Fibroblast of skin of back (primary cell): ENCODE measurements around the gene RIN1.

Experiments used
- DNase-seq: peaks from one replicate; pipeline ENCODE4 v3.0.0-alpha.2; 2013

The RIN1 gene

DNA sequence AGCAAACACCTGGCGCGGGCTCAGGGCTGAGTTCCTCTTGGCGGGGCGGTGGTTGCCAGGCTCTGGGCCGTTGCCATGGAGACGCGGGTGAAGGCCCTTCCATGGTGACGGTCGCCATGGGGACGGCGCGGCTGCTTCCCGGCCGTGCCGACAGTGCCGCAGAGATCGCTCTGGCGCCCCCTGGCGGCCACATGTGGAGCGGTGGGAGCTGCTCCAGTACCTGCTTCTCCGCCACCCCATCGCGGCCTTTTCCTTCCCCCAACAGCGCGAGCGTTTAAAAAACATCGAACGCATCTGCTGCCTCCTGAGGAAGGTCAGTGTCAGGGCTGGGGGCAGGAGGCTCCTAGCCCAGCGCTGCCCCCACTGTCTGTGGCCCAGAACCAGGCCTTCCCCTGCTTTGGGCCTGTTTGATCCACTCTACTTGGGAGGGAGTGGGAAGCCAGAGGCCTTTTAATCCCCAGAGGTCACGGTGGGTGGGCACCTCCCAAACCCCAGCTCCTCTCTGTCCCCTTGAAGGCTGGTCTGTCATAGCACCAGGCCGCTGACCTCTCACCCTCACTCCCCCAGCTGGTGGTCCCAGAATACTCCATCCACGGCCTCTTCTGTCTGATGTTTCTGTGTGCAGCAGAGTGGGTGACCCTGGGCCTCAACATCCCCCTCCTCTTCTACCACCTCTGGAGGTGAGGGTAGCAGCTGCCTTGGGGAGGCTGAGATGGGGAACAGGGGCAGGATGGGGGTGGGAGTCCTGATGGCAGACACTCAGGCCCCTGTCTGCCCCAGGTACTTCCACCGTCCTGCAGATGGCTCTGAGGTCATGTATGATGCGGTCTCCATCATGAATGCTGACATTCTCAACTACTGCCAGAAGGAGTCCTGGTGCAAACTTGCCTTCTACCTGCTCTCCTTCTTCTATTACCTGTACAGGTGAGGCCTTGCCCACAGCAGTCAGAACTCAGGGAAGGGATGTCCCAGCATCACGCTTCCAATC lies 53.5 kb downstream of the RIN1 start:
- DNase-seq: peak; percentile 93
